NCI-H2227 (cell line): ENCODE data around the gene IFITM10.
"Not testable (repeated sequence)": the region's sequence is repeated elsewhere in the genome, so short reads cannot be mapped to it uniquely, and the experiment has no call there.

ENCODE experiments used
- DNase-seq: peaks from one replicate; lab custom pipeline; 2025; ENCODE audit not compliant: unreplicated experiment; lab: John Stamatoyannopoulos, UW

The IFITM10 gene

DNA sequence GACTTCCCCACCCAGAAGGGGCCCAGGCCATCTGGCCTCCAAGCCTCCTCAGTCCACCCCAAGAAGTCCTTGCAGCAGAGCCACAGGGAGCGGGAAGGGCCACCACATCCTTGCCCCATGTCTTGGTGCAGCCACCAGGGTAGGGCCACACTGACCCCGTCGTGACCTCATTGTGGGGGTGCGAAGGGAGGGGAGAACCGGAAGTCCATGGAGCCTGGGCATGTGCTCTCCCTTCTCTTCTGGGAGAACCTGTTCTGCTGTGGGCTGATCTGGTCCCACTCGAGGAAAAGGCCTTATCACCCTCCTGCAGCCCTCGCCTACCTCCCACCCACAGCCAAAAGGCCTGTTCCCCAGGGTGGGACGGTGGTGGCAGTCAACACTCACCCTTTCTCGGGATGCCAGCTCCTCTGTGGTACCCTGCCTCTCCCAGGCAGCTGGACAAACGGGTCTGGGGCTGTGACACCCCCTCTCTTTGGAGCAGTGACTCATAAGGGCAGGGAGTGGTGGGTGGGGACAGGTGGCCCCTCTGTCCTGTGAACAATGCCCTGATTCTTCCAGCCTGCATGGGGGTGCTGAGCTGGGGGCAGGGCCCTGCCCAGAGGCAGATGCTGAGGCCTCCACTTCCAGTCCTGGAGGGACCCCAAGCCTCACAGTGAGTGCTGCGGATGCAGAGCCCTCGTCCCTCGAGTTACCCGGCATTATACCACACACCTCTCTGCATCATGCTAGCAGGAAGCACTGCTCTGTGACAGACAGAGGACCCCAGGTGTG, 27.9 kb upstream of the IFITM10 start:
- DNase-seq: no peak

DNA sequence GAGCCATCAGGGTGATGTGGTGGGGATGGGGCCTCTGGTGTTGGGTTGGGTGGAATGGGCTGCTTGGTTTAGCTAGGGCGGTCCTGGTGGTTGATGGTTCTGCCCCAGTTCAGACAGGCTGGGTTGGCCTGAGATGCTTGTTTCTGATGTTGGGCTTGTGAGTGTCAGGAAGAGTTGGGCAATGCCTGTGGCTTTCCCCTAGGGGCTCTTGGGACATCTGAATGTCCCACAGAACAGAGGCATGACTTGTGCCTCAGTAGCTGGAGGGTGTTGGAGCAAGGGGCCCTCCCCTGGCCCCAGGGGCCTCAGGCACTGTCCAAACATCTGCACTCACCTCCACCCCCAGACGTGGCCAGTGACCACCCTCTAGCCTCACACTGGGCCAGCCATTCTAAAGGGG, 27.3 kb upstream of the IFITM10 start:
- no peak for DNase-seq

DNA sequence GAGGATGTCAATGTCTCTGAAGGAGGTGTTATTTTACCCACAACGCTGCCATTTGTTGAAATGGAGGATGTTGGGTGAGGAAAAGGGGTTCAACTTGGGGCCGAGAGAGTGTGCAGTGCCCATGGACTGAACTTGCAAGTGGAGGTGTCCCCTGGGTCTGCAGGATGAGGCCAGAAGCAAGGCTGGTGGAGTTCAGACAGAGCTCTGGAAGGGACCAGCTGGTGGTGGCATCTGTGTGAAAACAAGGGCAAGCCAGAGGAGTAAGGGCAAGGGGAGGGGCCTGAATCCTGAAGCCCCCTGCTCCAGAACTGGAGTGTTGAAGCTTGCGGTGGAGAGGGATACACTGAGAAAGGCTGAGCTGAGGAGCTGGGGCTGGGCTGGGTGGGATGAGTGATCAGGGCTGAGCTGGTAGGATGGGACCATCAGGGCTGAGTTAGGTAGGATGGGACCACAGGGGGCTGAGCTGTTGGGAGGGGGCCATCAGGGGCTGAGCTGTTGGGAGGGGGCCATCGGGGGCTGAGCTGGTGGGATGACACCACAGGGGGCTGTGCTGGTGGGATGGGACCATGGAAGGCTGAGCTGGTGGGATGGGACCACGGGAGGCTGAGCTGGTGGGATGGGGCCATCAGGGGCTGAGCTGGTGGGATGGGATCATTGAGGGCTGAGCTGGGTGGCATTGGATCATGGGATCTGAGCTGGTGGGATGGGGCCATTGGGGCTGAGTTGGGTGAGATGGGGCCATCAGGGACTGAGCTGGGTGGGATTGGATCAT, 26.7 kb upstream of the IFITM10 start:
- DNase-seq: no peak

DNA sequence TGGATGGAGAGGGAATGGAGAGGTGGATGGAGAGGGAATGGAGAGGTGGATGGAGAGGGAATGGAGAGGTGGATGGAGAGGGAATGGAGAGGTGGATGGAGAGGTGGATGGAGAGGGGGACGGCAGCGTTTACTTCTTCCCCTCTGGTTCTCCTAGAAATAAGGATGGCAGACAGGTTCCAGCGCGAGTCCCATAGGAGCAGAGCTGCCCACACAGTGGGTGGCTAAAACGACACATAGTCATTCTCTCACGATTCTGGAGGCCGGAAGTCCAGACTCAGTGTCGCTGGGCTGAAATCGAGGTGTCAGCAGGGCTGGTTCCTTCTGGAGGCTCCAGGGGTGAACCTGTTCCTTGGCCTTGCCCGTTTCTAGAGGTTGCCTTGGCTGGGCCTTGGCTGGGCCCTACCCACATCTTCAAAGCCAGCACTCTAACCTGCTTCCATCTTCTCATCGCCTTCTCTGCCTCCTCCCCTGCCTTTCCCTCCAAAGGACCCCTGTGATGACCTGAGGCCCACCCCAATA, 26.0 kb upstream of the IFITM10 start:
- DNase-seq: no peak

DNA sequence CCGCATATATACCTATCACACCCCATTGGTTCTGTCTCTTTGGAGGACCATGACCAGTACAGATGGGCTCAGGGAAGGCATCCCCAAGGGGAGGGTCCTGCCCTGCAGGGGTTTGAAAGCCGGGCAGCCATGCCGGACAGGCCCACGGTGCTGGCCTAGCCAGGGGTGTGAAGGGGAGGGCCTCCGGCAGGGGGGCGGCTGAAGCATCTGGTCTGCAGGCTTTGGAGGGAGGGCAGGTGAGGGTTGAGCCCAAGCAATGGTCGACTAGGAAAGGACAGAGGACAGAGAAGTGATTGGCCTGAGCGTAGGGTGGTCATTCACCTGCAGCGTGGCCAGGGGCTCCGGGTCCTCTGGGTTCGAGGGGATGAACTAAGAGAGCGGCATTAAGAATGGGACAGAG, 24.5 kb upstream of the IFITM10 start:
- DNase-seq: no peak

DNA sequence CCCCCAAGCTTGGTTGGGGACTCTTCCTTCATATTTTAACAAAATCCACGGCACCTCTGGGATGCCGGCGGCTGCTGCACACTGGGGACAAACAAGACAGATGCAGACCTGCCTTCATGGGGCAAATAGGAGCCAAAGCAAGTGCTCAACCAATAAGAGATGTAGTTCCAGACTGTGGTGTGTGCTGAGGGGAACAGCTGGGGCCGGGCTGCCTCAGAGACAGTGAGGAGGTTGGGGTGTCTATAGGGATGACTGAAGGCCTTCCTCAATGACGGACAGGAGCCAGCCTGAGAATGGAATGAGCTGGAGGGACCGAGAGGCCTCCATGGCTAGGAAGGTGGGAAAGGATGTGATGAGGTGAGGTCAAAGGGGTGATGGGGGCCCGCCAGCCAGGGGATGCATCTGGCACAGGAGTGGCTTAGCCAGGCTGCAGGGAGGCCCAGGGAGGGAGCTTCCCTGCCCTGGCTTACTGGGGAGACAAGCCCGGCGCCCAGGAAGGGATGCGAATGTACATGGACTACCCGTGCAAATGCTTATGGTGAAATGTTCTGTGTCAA, 23.7 kb upstream of the IFITM10 start:
- no peak for DNase-seq

DNA sequence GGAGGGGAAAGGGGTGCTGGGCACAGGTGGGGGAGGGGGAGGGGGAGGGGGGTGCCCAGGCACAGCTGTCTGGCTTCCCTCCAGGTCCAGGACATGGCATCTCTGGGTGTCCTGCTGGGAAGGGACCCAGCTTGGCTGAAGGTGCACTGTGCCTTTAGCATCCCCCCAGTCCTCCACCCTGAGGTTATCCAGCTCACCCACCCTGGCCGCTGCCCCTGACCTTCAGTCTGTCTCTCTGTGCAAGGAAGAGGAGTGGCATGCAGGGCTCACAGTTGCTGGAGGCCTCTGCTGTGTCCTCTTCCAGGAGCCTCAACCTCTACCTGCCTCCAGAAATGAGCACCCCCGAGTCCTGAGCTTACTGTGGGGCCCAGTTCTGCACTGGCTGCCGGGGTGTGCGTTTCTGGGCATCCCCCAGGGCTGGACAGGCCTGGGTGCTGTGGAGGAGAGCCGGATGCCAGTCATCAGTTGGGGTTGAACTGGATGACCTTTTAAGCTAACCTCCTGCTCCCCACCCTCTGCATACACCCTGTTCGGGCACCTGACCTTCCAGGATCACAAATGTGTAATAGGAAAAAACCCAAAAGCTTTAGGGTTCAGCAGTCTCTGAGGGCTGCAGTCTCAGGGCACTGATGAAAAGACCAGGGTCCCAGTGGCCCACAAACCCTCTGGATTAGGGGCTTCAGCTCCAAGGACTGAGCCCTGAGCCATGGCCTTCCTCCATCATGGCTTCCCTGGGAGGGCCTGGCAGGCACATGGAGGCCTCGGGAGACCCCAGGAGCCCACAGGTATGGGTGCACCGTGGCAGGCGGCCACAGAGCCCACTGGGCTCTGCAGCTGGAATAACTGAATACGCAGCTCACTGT, 23.0 kb upstream of the IFITM10 start:
- no peak for DNase-seq

DNA sequence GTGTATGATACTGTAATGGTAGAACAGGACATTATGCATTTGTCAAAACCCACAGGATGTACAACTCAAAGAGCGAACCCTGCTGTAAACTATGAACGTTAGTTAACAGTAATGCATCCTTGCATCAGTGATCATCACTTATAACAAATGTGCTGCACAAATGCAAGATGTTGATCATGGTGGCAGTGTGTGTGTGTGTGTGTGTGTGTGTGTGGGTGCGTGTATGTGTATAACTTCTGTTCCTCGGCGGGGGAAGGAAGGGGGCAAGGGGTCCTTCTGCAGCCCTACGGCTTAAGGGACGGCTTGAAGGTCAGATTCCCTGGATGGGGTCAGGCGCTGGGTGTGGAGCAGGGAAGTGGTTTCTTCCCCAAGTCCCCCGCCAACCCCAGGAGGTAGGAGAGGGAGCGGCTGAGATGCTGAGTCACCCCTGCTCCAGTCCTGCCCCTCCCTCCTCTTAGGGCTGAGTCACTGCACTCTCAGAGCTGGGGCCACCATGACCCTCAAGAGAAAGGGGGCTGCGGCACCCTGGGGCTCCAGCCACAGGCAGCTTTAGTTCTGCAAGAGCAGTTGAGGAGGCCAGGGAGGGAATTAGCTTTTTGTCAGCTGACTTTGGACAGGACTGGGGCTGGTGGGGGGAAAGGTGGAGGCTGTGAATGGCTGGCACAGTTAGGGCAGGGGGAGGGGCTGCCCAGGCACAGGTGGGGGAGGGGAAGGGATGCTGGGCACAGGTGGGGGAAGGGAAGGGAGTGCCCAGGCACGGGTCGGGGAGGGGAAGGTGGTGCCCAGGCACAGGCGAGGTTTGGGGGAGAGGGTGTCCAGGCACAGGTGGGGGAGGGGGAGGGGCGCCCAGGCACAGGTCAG, 22.1 kb upstream of the IFITM10 start:
- peak; percentile 72 for DNase-seq

DNA sequence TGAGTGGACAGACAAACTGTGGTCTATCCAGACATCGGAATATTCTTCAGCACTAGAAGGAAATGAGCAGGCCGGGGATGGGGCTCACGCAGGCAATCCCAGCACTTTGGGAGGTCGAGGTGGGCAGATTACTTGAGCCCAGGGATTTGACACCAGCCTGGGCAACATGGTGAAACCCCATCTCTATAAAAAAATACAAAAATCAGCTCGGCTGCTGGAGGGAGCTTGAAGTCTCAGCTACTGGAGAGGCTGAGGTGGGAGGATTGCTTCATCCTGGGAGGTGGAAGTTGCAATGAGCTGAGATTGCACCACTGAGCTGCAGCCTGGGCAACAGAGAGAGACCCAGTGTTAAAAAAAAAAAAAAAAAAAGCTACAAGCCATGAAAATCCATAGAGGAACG, 21.3 kb upstream of the IFITM10 start:
- DNase-seq: no peak

DNA sequence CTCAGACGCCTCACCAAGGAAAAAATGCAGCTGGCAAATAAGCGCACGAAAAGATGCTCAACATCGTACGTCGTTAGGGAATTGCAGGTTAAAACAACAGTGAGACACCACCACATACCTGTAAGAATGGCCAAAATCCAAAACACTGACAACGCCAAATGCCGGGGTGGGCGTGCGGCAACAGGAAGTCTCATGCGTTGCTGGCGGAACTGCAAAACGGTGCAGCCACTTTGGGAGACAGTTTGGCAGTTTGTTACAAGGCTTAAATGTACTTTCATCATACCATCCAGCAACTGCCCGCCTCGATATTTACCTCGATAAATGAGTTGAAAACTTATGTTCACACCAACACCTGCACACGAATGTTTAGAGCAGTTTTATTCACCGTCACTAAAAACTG, 20.9 kb upstream of the IFITM10 start:
- DNase-seq: no peak

DNA sequence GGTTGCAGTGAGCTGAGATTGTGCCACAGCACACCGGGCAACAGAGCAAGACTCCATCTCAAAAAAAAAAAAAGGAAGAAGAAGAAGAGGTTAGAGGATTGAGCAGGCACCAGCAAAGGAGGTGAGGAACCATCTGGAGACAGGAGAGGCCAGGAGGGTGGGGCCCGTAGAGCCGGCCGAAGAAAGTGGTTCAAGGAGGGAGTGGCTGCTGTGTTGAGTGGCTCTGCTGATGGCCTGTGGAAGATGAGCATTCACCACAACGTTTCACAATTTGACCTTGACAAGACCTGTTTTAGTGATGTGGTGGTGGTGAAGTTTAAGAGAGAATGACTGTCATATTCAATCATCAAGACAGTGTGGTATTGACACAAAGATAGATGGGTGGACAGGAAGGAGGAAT, 20.1 kb upstream of the IFITM10 start:
- DNase-seq: no peak

DNA sequence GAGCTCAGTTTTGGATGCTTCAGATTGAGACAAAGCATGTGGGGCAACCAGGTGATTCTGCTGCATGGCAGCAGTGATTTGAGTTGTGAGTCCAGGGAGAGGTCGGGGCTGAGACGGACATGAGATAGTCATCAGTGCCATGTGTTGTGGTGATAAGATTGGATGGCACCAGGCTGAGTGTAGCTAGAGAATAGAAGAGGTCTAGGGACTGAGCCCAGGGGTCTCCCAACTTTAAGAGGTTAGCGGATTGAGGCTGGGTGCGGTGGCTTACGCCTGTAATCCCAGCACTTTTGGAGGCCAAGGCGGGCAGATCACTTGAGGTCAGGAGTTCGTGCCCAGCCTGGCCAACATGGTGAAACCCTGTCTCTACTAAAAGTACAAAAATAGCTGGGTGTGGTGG, 19.7 kb upstream of the IFITM10 start:
- no peak for DNase-seq

DNA sequence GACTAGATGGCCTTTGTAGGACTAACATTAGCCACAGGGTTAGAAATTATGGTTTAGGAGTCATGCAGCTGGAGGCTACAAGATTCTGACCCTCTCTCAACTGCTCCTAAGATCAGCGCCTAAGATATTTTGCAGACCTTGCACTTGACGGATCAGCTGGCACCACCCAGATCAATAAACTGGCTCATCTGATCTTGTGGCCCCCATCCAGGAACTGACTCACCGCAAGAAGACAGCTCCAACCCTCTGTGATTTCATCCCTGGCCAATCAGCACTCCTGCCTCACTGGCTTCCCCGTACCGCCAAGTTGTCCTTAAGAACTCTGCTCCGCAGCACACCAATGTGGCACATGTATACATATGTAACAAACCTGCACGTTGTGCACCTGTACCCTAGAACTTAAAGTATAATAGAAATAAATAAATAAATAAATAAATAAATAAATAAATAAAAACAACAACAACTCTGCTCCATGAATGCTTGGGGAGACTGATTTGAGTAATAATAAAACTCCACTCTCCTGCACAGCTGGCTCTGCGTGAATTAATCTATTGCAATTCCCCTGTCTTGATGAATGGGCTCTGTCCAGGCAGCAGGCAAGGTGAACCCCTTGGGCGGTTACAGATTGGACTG, 19.0 kb upstream of the IFITM10 start:
- not testable (repeated sequence) for DNase-seq

DNA sequence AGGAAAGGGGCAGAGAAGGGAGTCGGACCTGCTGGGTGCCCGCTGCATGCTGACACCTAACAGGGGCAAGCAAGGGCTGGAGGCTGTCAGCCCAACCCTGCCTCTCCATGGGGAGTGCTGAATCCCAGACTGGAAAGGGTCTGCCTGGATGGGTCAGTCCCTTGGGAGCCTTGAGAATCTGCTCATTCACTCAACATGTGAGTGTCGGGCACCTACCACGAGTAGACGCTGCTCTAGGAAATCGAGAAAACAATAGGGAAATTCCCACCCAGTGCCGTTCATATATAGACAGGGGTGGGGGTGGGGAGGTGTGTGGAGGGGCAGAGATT, 17.7 kb upstream of the IFITM10 start:
- no peak for DNase-seq

DNA sequence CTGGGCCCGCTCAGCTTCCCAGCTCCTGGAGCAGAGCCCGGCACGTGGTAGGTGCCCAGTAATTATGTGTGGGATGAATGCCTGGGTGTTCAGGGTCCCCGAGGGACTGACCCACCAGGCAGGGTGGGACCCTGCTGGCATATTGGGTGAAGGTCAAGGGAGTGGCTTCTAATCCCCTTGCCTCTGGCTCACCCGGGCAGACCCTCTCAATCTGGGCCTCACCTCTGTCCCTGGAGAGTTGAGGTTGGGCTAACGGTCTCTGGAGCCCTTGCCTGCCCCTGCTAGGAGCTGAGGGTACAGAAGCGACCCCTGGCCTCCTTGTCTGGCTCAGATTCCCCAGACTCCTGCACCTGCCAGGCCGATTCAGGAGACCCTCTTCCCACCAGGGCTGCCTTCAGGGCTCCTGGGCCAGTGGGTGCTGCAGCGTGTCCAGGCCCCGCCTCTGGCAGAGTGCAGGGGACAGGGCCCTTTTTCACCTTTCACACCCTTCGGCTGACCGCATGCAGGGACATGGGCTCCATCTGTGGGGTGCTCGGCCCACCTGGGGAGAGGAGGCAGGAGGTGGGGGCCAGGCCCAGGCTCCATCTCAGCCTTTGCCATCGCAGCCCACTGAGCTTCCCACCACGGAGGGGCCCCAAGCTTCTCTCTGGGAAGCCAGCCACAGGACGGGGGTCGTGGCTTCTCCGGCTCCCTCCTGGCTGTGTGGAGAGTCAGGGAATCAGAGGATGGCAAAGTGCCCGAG, 17.2 kb upstream of the IFITM10 start:
- no peak for DNase-seq

DNA sequence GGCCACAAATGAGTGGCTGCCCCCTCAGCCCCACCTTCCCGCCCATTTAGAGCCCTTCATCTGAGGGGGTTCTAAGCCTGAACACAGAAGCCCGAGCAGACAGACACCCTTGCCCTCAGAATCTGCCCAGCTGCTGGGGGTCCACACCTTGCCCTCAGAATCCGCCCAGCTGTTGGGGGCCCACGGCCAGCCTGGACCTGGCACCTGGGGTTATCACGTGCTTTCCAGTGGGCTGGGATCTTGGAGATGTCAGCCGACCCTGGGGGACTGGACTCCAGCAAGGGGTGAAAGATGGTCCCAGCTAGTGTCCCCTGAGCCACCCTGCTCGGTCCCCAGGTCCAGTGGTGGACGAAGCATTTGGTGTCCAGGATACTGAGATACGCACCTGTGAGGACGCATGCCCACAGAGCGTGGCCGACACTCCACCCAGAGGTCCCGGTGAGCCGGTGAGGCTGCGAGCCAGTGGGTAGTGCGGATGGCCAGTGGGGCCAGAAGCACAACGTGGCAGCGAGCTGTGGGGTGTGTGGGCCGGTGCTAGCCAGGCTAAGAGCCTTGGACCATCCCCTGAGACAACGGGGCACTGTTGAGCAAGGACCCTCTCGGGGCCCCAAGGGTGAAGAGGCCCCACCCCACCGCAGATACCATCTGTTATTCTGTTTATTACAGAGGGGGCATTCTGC, 16.5 kb upstream of the IFITM10 start:
- no peak for DNase-seq

DNA sequence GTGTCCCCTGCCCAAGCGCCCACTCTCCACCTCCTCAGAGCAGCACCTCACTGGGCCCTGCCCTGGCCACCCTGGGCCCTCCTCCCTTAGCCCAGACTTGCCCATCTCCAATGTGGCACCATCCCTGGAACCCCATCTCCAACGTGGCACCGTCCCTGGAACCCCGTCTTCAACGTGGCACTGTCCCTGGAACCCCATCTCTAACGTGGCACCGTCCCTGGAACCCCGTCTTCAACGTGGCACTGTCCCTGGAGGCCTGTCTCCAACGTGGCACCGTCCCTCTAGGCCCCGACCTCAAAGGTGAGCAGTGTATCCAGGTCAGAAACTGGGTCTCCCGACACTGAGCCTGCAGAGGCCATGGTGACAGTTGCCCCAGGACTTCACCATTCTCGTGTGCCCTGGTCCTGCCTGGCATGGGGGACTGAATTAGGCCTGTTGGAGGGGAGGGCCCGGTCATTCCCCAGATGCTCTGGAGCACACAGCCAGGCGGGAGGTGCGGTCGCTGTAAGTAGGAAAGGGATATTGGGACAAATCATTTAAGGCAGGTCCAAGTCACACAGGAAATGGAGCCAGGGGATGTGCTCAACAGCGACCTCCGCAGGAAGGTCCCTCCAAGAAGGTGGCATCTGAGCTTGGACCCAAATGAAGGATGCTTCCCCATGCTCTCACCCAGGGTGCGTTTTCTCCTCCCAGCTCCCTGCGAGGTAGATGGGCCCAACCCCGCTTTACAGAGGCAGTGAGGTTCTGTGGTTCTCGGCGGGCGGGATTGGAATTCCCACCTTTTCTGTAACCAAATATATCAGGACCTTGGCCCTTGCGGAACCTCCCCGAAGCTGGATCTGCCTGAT, 15.7 kb upstream of the IFITM10 start:
- DNase-seq: no peak
